Activated B cell treated with CpG ODN at 0.5 μM for 24 hours (primary cell): ENCODE measurements around the gene TRDMT1. TPM values are rescaled to one million over a fixed set of nuclear protein-coding genes. Genes with fewer than 3 reads are reported as not detected.

Experiments used
- ATAC-seq: fragments of 200-7000 bp; cut with Tn5 transposase; one replicate; pipeline ENCODE4 v1.10.0; 2021; ENCODE audit warnings: low read depth, mild to moderate bottlenecking, moderate library complexity
- CTCF ChIA-PET: fragments of 350-600 bp; sonication (Branson Sonifier 250); formaldehyde crosslinking; loops from one replicate; lab custom pipeline; 2021; ENCODE audit warnings: antibody characterized with exemption; lab: Charles Lee
- POLR2A ChIA-PET: fragments of 350-600 bp; sonication (Branson Sonifier 250); formaldehyde crosslinking; loops from one replicate; lab custom pipeline; 2021; ENCODE audit warnings: antibody characterized with exemption; lab: Charles Lee
- DNase-seq: peaks from one replicate; pipeline ENCODE4 v3.0.0; 2022
- H3K27ac Mint-ChIP-seq: one replicate; pipeline ENCODE4 v1.8.0; 2020; ENCODE audit warnings: mixed read lengths
- H3K27me3 Mint-ChIP-seq: one replicate; pipeline ENCODE4 v1.8.0; 2021; ENCODE audit warnings: mixed read lengths
- H3K36me3 Mint-ChIP-seq: one replicate; pipeline ENCODE4 v1.8.0; 2021; ENCODE audit warnings: low read depth, mixed read lengths
- H3K4me1 Mint-ChIP-seq: one replicate; pipeline ENCODE4 v1.8.0; 2021; ENCODE audit warnings: mixed read lengths
- H3K4me3 Mint-ChIP-seq: one replicate; pipeline ENCODE4 v1.8.0; 2020; ENCODE audit warnings: mild to moderate bottlenecking, mixed read lengths
- H3K9me3 Mint-ChIP-seq: one replicate; pipeline ENCODE4 v1.8.0; 2020; ENCODE audit warnings: mixed read lengths
- intact Hi-C: fragments of 100-400 bp; cut with micrococcal nuclease; formaldehyde crosslinking; loops from one replicate; pipeline ENCODE4 v1.15.1; 2024
- total RNA-seq: library from RNA; stranded (reverse); gene quantifications from 2 replicates; pipeline ENCODE4 v1.2.3, GENCODE V29; 2022
- TF ChIP-seq, protein P1 (sequence below): fragments of 200-600 bp; IDR thresholded peaks from one replicate; pipeline ENCODE4 v1.8.0; 2022; ENCODE audit warnings: antibody characterized with exemption, mild to moderate bottlenecking

TRDMT1 gene
- total RNA-seq, 1 donor from 2014 or later = 19.9 TPM

DNA sequence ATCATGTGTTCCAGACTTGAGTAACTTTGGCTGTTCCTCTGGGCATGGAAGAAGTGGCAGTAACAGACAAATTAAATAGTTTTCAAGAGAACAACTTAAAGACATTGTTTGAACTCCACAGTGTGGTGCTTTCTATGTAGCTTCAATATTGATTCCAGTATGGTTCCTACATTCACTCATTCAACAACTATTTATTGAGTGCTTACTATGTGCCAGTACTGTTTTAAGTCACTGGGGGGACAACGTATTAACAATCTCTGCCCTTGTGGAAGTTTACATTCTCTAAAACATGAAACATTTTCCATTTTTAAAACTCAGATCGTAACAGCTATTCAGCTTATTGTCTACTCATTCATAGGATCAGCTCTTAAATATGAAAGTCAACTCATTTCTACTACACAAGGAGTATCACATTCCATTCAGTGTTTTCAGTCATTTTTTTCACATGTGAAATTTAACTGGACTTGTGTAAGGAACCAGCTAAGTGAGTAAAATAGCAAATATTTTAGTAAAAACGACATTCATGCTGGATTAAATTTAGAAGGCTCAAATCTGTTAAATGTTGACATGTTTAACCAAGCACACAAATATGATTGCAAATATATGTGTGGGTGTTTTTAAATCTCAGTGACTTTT, 58.3 kb downstream of the TRDMT1 start:
- no peak overlapping the region for H3K4me3 Mint-ChIP-seq
- TF ChIP-seq, protein P1, sequence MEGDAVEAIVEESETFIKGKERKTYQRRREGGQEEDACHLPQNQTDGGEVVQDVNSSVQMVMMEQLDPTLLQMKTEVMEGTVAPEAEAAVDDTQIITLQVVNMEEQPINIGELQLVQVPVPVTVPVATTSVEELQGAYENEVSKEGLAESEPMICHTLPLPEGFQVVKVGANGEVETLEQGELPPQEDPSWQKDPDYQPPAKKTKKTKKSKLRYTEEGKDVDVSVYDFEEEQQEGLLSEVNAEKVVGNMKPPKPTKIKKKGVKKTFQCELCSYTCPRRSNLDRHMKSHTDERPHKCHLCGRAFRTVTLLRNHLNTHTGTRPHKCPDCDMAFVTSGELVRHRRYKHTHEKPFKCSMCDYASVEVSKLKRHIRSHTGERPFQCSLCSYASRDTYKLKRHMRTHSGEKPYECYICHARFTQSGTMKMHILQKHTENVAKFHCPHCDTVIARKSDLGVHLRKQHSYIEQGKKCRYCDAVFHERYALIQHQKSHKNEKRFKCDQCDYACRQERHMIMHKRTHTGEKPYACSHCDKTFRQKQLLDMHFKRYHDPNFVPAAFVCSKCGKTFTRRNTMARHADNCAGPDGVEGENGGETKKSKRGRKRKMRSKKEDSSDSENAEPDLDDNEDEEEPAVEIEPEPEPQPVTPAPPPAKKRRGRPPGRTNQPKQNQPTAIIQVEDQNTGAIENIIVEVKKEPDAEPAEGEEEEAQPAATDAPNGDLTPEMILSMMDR = no peak
- H3K9me3 Mint-ChIP-seq = peaks cover 7% of the 10 kb centered on the region
- peaks cover 2% of the 10 kb centered on the region for H3K27me3 Mint-ChIP-seq
- ChIA-PET POLR2A (no interaction called here), CTCF (no interaction called here)
- H3K27ac Mint-ChIP-seq = no peak overlapping the region
- intact Hi-C loops = loop anchor here (5.0 kb wide), 1 partner anchor 84 kb away; the partner anchor contains the start of gene VIM
- DNase-seq (no peak), ATAC-seq (no peak)
- H3K4me1 Mint-ChIP-seq = no peaks in the 10 kb centered on the region
- H3K36me3 Mint-ChIP-seq = peaks cover 6% of the 10 kb centered on the region

DNA sequence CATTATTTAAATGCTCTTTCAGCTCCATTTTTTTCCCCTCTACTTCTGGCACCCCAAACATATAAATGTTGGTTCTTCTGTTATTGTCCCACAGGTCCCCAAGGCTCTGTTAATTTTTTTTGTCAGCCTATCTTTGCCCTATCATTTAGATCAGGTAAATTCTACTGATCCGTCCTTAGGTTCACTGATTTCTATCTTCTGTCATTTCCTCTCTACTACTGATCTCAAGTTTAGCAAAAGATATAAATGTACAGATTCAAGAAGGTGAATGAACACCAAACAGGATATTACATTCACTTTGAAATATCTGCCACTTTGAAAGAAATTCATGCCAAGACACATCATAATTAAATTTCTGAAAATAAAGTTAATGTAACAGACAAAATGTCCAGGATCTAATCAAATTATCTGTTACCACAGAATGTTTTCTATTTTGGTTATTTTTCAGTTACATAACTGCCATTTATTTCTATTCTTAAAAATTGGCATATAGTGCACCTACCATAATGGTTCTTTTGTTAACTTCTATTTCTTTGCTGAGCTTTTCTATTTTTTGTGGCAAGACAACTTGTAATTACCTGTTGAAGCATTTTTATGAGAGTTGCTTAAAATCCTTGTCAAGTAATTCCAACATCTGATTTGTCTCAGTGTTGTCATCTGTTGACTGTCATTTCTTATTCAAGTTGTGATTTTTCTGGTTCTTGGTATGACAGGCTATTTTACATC, 59.8 kb downstream of the TRDMT1 start:
- POLR2A ChIA-PET = no interaction called here
- TF ChIP-seq, protein P1 = no peak
- H3K9me3 Mint-ChIP-seq = peaks cover 7% of the 10 kb centered on the region
- intact Hi-C loops = loop anchor here (5.0 kb wide), 1 partner anchor 86 kb away; the partner anchor contains the start of gene VIM
- no peak overlapping the region for H3K27ac Mint-ChIP-seq
- no peaks in the 10 kb centered on the region for H3K4me1 Mint-ChIP-seq
- no peak overlapping the region for H3K4me3 Mint-ChIP-seq
- DNase-seq (no peak), ATAC-seq (no peak)
- CTCF ChIA-PET = no interaction called here
- peaks cover 2% of the 10 kb centered on the region for H3K27me3 Mint-ChIP-seq
- peaks cover 2% of the 10 kb centered on the region for H3K36me3 Mint-ChIP-seq

DNA sequence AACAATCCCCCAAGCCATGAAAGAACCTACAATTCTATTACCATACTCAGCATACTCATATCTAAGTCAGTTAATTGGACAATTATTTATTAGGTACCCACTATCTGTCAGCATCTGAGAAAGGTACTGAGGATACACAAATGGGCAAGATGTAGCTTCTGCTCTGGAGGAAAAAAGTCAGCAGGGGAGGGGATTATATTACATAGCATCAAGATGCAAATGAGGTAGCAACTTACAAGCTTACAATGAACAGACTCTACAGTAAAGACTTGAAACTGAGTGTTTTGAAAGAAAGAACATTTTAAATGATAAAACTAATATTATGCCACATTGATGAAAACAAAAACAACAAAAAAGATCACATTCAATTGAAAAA, 61.1 kb downstream of the TRDMT1 start:
- peaks cover 2% of the 10 kb centered on the region for H3K27me3 Mint-ChIP-seq
- ChIA-PET CTCF (no interaction called here), POLR2A (interaction anchor here (0.8 kb wide), 1 partner anchor 90 kb away, joined by 3 read pairs; no protein-coding TSS in a partner anchor)
- TF ChIP-seq, protein P1 = no peak
- no peak overlapping the region for H3K27ac Mint-ChIP-seq
- intact Hi-C loops = loop anchor here (5.0 kb wide), 1 partner anchor 87 kb away; the partner anchor contains the start of gene VIM
- ATAC-seq (no peak), DNase-seq (no peak)
- peaks cover 2% of the 10 kb centered on the region for H3K36me3 Mint-ChIP-seq
- H3K4me3 Mint-ChIP-seq = no peak overlapping the region
- H3K9me3 Mint-ChIP-seq = peaks cover 7% of the 10 kb centered on the region
- H3K4me1 Mint-ChIP-seq = no peaks in the 10 kb centered on the region

DNA sequence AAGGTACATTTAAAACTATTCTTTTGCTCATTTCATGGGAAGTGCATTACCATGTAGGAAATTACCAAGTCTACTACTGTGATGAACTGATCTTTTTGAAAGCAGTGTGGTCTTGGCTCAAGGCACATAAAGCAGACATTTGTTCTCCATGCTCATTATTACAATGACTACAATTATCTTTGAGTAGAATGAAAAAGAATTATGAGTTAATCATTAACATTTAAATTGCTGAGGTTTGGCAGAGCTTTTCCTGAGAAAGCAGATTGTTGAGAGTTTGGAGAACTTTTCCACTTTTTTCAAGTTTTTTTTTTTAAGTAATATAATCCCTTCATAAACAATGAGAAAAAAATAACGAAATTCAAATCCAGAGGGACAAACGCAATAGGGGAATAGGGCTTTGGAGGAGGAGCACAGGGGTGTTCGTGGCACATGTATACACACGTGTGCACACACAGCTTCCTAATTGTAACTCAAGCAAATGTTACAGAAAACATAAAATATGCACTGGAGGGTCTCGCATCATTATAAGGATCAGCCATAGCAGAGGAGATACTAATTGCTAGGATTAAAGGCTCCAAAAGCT, 62.9 kb downstream of the TRDMT1 start:
- H3K4me3 Mint-ChIP-seq = no peak overlapping the region
- H3K27me3 Mint-ChIP-seq = peaks cover 2% of the 10 kb centered on the region
- ChIA-PET CTCF (no interaction called here), POLR2A (interaction anchor here (0.6 to 1.3 kb wide), 2 partner anchors 15 to 62 kb away, joined by 3 read pairs; partner anchors contain the start of gene TRDMT1)
- H3K9me3 Mint-ChIP-seq = peaks cover 7% of the 10 kb centered on the region
- H3K36me3 Mint-ChIP-seq = peaks cover 2% of the 10 kb centered on the region
- intact Hi-C loops = no loop called here
- ATAC-seq (no peak), DNase-seq (no peak)
- no peaks in the 10 kb centered on the region for H3K4me1 Mint-ChIP-seq
- TF ChIP-seq, protein P1 = no peak
- no peak overlapping the region for H3K27ac Mint-ChIP-seq

DNA sequence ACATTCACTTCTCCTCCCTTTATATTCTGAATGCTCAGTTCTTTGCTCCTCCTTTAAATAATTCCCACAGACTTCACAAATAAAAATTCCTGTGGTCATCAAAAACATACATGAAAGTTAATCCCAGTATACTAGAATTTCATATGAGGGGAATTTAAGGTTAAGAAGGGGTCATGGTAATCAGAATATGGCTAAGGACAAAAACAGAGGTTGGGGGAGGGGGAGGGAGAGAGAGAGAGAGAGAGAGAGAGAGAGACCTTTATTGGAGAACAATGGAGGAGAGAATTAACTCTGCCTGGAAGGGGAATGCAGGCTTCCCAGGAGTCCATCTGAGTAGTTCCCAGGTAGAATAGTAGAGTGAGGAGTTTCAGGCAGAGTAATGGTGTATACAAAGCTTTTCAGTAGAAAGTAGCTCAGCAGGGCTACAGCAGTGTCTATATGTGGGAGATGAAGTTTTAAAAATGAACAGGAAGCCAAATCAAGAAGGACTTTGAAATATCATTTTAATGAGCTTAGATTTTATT, 66.7 kb downstream of the TRDMT1 start:
- H3K9me3 Mint-ChIP-seq = no peaks in the 10 kb centered on the region
- intact Hi-C loops = no loop called here
- TF ChIP-seq, protein P1 = no peak
- H3K4me3 Mint-ChIP-seq = no peak overlapping the region
- H3K27ac Mint-ChIP-seq = no peak overlapping the region
- H3K27me3 Mint-ChIP-seq = peaks cover 8% of the 10 kb centered on the region
- ChIA-PET POLR2A (no interaction called here), CTCF (no interaction called here)
- H3K36me3 Mint-ChIP-seq = no peaks in the 10 kb centered on the region
- ATAC-seq (no peak), DNase-seq (no peak)
- no peaks in the 10 kb centered on the region for H3K4me1 Mint-ChIP-seq
